Measurements from ENCODE around the gene DNAJC2.

DNA sequence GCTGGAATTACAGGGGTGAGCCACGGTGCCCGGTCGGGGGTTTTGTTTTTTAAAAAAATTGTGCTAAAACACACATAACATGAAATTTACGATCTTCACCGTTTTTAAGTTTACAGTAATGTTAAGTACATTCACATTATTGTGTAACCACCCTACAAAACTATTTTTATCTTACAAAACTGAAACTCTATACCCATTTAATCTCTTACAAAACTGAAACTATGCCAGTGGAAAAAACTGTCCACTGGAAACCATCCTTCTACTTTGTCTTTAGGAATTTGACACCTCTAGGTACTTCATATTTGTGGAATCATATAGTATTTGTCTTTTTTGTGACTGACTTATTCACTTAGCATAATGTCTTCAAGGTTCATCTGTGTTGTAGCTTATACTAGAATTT, 1.8 kb upstream of the DNAJC2 start:
- TF ChIP-seq POLR2AphosphoS5 (IDR thresholded peaks at IDR 0.05; ENCODE audit: low read depth, low read length), result no peak
- no peak for TF ChIP-seq POLR2A (IDR thresholded peaks at IDR 0.05; ENCODE audit: low read depth, low read length)
- TF ChIP-seq SPI1 (IDR thresholded peaks at IDR 0.05; ENCODE audit: low read depth, low read length), result no peak

All from GM12891 (cell line).